IMR-90 (cell line): ENCODE data around the gene SDC1. TPM values are rescaled to one million over a fixed set of nuclear protein-coding genes. Genes with fewer than 3 reads are reported as not detected.
A peak's percentile ranks its signal among the peaks of the same experiment; 100 is the strongest.

Experiments
- ATAC-seq: fragments of 200-7000 bp; cut with Tn5 transposase; 2 replicates; pipeline ENCODE4 v1.9.1; 2020; ENCODE audit warnings: low read depth, mild to moderate bottlenecking, moderate library complexity
- BruUV-seq: library from RNA; stranded (reverse); fragments of 400-500 nt; replicated peaks from 2 replicates; lab custom pipeline; 2021; lab: Mats Ljungman, UMichigan
- CTCF ChIA-PET: fragments of 300-600 bp; formaldehyde crosslinking; extraction: SDS; loops from one replicate; lab custom pipeline; 2021; ENCODE audit warnings: antibody characterized with exemption; lab: Yijun Ruan, JAX
- POLR2A ChIA-PET: fragments of 300-600 bp; sonication (Branson Sonifier 250); formaldehyde crosslinking; loops from one replicate; lab custom pipeline; 2022; ENCODE audit warnings: antibody characterized with exemption; ENCODE audit not compliant: unreplicated experiment; lab: Charles Lee
- DNase-seq: peaks from one replicate; pipeline ENCODE4 v3.0.0; 2013
- H2AFZ ChIP-seq: replicated peaks from 2 replicates; pipeline ENCODE3; 2013; ENCODE audit warnings: low read length, mild to moderate bottlenecking; ENCODE audit not compliant: poor library complexity
- H2AK5ac ChIP-seq: 2 replicates; pipeline ENCODE4 v1.6.1; 2013; ENCODE audit warnings: low read depth, low read length, inconsistent platforms
- H2AK9ac ChIP-seq: replicated peaks from 2 replicates; pipeline ENCODE3; 2013; ENCODE audit warnings: mild to moderate bottlenecking, low read depth, low read length, moderate library complexity; ENCODE audit not compliant: poor library complexity
- H2BK120ac ChIP-seq: 2 replicates; pipeline ENCODE4 v1.6.1; 2013; ENCODE audit warnings: low read depth, low read length, inconsistent platforms
- H2BK15ac ChIP-seq: 3 replicates; pipeline ENCODE4 v1.6.1; 2013; ENCODE audit warnings: low read depth, low read length, inconsistent platforms
- H2BK20ac ChIP-seq: 2 replicates; pipeline ENCODE4 v1.6.1; 2013; ENCODE audit warnings: low read depth, mild to moderate bottlenecking, inconsistent platforms, low read length, moderate library complexity
- H2BK5ac ChIP-seq: 2 replicates; pipeline ENCODE4 v1.6.1; 2013; ENCODE audit warnings: mild to moderate bottlenecking, low read depth, low read length, inconsistent platforms; ENCODE audit not compliant: poor library complexity, severe bottlenecking
- H3K14ac ChIP-seq: replicated peaks from 2 replicates; pipeline ENCODE4 v1.6.1; 2013; ENCODE audit warnings: low read depth, low read length, inconsistent platforms
- H3K18ac ChIP-seq: 2 replicates; pipeline ENCODE4 v1.6.1; 2013; ENCODE audit warnings: low read depth, low read length, control low read depth
- H3K23ac ChIP-seq: 2 replicates; pipeline ENCODE4 v1.6.1; 2013; ENCODE audit warnings: low read depth, low read length, inconsistent platforms
- H3K27ac ChIP-seq: 2 replicates; pipeline ENCODE4 v1.5.1; 2013; ENCODE audit warnings: mild to moderate bottlenecking, control low read depth, low read length; ENCODE audit not compliant: insufficient read depth
- H3K27me3 ChIP-seq: 2 replicates; pipeline ENCODE4 v1.6.1; 2013; ENCODE audit warnings: low read length; ENCODE audit not compliant: control insufficient read depth, insufficient read depth
- H3K36me3 ChIP-seq: 2 replicates; pipeline ENCODE4 v1.6.1; 2013; ENCODE audit warnings: low read length, mixed read lengths; ENCODE audit not compliant: control insufficient read depth, insufficient read depth
- H3K4ac ChIP-seq: 2 replicates; pipeline ENCODE4 v1.6.1; 2013; ENCODE audit warnings: low read depth, low read length, inconsistent platforms
- H3K4me1 ChIP-seq: 2 replicates; pipeline ENCODE4 v1.6.1; 2013; ENCODE audit warnings: low read length, mixed read lengths; ENCODE audit not compliant: control insufficient read depth, insufficient read depth
- H3K4me2 ChIP-seq: 2 replicates; pipeline ENCODE4 v1.6.1; 2013; ENCODE audit warnings: low read depth, mild to moderate bottlenecking, control low read depth, low read length, moderate library complexity
- H3K4me3 ChIP-seq: 2 replicates; pipeline ENCODE4 v1.5.1; 2013; ENCODE audit warnings: low read depth, mild to moderate bottlenecking, control low read depth, low read length, moderate library complexity; ENCODE audit not compliant: insufficient read depth
- H3K56ac ChIP-seq: 2 replicates; pipeline ENCODE4 v1.6.1; 2013; ENCODE audit warnings: low read length, inconsistent platforms; ENCODE audit not compliant: insufficient read depth; ENCODE audit errors: extremely low read depth
- H3K79me1 ChIP-seq, 2 experiments: 2 replicates each; pipeline ENCODE4 v1.6.1; 2013; ENCODE audit warnings: low read length in 2 of 2, inconsistent platforms in 1 of 2, low read depth in 1 of 2
- H3K9ac ChIP-seq: 2 replicates; pipeline ENCODE4 v1.6.1; 2013; ENCODE audit warnings: low read depth, low read length, control low read depth
- H3K9me1 ChIP-seq: 2 replicates; pipeline ENCODE4 v1.6.1; 2013; ENCODE audit warnings: low read length, inconsistent platforms; ENCODE audit not compliant: insufficient read depth
- H3K9me3 ChIP-seq: 2 replicates; pipeline ENCODE4 v1.6.1; 2013; ENCODE audit warnings: low read length; ENCODE audit not compliant: control insufficient read depth, insufficient read depth
- H4K20me1 ChIP-seq: 2 replicates; pipeline ENCODE4 v1.6.1; 2013; ENCODE audit warnings: low read length, inconsistent platforms; ENCODE audit not compliant: insufficient read depth
- H4K5ac ChIP-seq: 2 replicates; pipeline ENCODE4 v1.6.1; 2013; ENCODE audit warnings: mild to moderate bottlenecking, low read depth, low read length, control low read depth
- H4K8ac ChIP-seq, 2 experiments: 2 replicates each; pipeline ENCODE4 v1.6.1; 2013; ENCODE audit warnings: low read depth in 2 of 2, low read length in 2 of 2, control low read depth in 1 of 2, inconsistent platforms in 1 of 2
- H4K91ac ChIP-seq: 2 replicates; pipeline ENCODE4 v1.6.1; 2013; ENCODE audit warnings: low read depth, low read length, inconsistent platforms; ENCODE audit not compliant: insufficient read depth
- BHLHE40 ChIP-seq: fragments of 150-350 bp; IDR thresholded peaks from 2 replicates; pipeline ENCODE4 v1.6.1; 2016; ENCODE audit warnings: mild to moderate bottlenecking, low read depth, low read length
- CEBPB ChIP-seq: IDR thresholded peaks from 2 replicates; pipeline ENCODE4 v1.6.1; 2012; ENCODE audit warnings: low read depth, low read length, improper control_type of control experiment
- CHD1 ChIP-seq: IDR thresholded peaks from 2 replicates; pipeline ENCODE4 v1.6.1; 2012; ENCODE audit warnings: low read depth, low read length, improper control_type of control experiment
- CTCF ChIP-seq: conservative IDR thresholded peaks from 2 replicates; pipeline ENCODE4 v1.5.1; 2012; ENCODE audit warnings: mild to moderate bottlenecking, low read depth, low read length, improper control_type of control experiment
- ELK1 ChIP-seq: fragments of 150-350 bp; IDR thresholded peaks from 2 replicates; pipeline ENCODE4 v1.6.1; 2016; ENCODE audit warnings: low read depth, mild to moderate bottlenecking, low read length, moderate library complexity, borderline replicate concordance
- FOS ChIP-seq: fragments of 150-350 bp; IDR thresholded peaks from 2 replicates; pipeline ENCODE4 v1.6.1; 2016; ENCODE audit warnings: low read depth, low read length
- MAFK ChIP-seq: IDR thresholded peaks from 2 replicates; pipeline ENCODE4 v1.6.1; 2012; ENCODE audit warnings: low read depth, low read length, improper control_type of control experiment
- MXI1 ChIP-seq: IDR thresholded peaks from 2 replicates; pipeline ENCODE4 v1.6.1; 2012; ENCODE audit warnings: low read depth, mild to moderate bottlenecking, low read length, moderate library complexity, borderline replicate concordance
- NFE2L2 ChIP-seq: fragments of 150-350 bp; IDR thresholded peaks from 2 replicates; pipeline ENCODE4 v1.6.1; 2016; ENCODE audit warnings: low read depth, mild to moderate bottlenecking, low read length
- POLR2A ChIP-seq: IDR thresholded peaks from 2 replicates; pipeline ENCODE4 v1.6.1; 2012; ENCODE audit warnings: mild to moderate bottlenecking, low read depth, low read length
- RAD21 ChIP-seq: IDR thresholded peaks from 2 replicates; pipeline ENCODE4 v1.6.1; 2012; ENCODE audit warnings: low read length, improper control_type of control experiment
- RCOR1 ChIP-seq: IDR thresholded peaks from 2 replicates; pipeline ENCODE4 v1.6.1; 2012; ENCODE audit warnings: mild to moderate bottlenecking, low read length, improper control_type of control experiment; ENCODE audit not compliant: insufficient replicate concordance
- RFX5 ChIP-seq: IDR thresholded peaks from 2 replicates; pipeline ENCODE4 v1.8.0; 2012; ENCODE audit warnings: low read depth, mild to moderate bottlenecking, low read length, moderate library complexity
- SMC3 ChIP-seq: fragments of 150-350 bp; IDR thresholded peaks from 2 replicates; pipeline ENCODE4 v1.6.1; 2016; ENCODE audit warnings: low read depth, mild to moderate bottlenecking, antibody characterized with exemption, low read length, moderate library complexity
- WGBS, 2 experiments: methylation state at CpG; one replicate each; pipeline versions ENCODE4 v1.1.5 to v1.1.7; 2013; ENCODE audit warnings: missing lambda C conversion rate in 2 of 2; ENCODE audit not compliant: insufficient read length in 1 of 2; ENCODE audit errors: extremely low coverage in 2 of 2; 5-methylcytosine and 5-hydroxymethylcytosine counted together
- dilution Hi-C: fragments of 300-500 bp; cut with HindIII; formaldehyde crosslinking; loops from one replicate; pipeline ENCODE4 v1.14.3; 2018; ENCODE audit warnings: low sequenced_read_pairs; ENCODE audit not compliant: unreplicated experiment
- in situ Hi-C: fragments of 300-500 bp; cut with MboI; formaldehyde crosslinking; loops from 3 replicates; pipeline ENCODE4 v1.14.3; 2019; ENCODE audit warnings: low sequenced_read_pairs, inconsistent platforms, mixed read lengths
- intact Hi-C: fragments of 100-400 bp; cut with micrococcal nuclease; formaldehyde crosslinking; loops from 2 replicates; pipeline ENCODE4 v1.10.0; 2022
- polyA plus RNA-seq, 3 experiments: library from polyadenylated mRNA; depleted of rRNA; stranded (reverse); fragments of >200 nt; gene quantifications; 2 replicates each; pipeline ENCODE4 v1.2.3, GENCODE V29; 2012; ENCODE audit warnings: low replicate concordance in 1 of 3
- total RNA-seq: library from RNA; depleted of rRNA; stranded (reverse); fragments of >200 nt; gene quantifications from 2 replicates; pipeline ENCODE4 v1.2.3, GENCODE V29; 2012
- TF ChIP-seq, protein P1 (sequence below): fragments of 150-350 bp; IDR thresholded peaks from 2 replicates; pipeline ENCODE4 v1.6.1; 2017; ENCODE audit warnings: mild to moderate bottlenecking, antibody characterized with exemption, low read length, low read depth

The SDC1 gene
- total and polyA plus RNA-seq, 2 of the 4 experiments (the other 2 are of a cell fraction) = 22.0 to 28.3 TPM

DNA sequence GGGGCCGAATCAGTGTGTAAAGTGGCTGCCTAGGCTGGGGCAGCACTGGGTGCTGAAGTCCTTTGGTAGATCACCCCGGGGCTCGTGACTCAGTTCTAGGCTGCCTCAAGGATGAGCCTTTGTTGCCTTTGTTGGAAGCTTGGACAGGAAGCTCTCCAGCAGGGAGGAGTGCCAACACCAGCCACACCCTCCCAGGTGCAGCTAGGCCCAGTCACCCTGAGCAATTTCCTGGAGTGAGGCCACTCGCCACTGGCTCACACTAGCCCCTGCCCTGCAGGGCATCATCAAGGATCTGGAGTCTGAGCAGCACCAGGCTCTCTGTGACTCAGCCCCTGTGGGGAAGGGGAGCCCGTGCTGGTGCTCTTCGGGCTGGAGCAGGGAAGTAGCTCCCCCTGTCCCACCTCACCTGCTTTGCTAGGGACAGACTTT is 6.7 kb upstream of the SDC1 start:
- H3K9me1 ChIP-seq = peaks cover 6% of the 10 kb centered on the region; the same call in 1 of the 2 replicates
- H2BK20ac ChIP-seq = no peak overlapping the region
- no peak overlapping the region for H3K9ac ChIP-seq
- no peak overlapping the region for H2BK15ac ChIP-seq
- H3K4me2 ChIP-seq = no peak overlapping the region
- no peak overlapping the region for H4K8ac ChIP-seq
- H3K18ac ChIP-seq = no peak overlapping the region
- TF ChIP-seq POLR2A (no peak), SMC3 (no peak), ELK1 (no peak), CTCF (no peak), CHD1 (no peak), FOS (no peak), RCOR1 (no peak), NFE2L2 (no peak), RFX5 (no peak), MAFK (no peak), CEBPB (no peak), BHLHE40 (no peak), MXI1 (no peak), RAD21 (no peak)
- TF ChIP-seq, protein P1, sequence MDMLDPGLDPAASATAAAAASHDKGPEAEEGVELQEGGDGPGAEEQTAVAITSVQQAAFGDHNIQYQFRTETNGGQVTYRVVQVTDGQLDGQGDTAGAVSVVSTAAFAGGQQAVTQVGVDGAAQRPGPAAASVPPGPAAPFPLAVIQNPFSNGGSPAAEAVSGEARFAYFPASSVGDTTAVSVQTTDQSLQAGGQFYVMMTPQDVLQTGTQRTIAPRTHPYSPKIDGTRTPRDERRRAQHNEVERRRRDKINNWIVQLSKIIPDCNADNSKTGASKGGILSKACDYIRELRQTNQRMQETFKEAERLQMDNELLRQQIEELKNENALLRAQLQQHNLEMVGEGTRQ = no peak
- peak overlapping the region; percentile 15 for H2AK9ac ChIP-seq
- H3K23ac ChIP-seq = no peak overlapping the region
- no peaks in the 10 kb centered on the region for H3K4me1 ChIP-seq
- no peak overlapping the region for H2BK5ac ChIP-seq
- no peak overlapping the region for H4K5ac ChIP-seq
- no peak overlapping the region for H3K4me3 ChIP-seq
- intact Hi-C loops = no loop called here
- POLR2A ChIA-PET = no interaction called here
- H3K4ac ChIP-seq = no peak overlapping the region
- H2AFZ ChIP-seq = peak overlapping the region; percentile 72
- H3K27me3 ChIP-seq = no peaks in the 10 kb centered on the region
- H2BK120ac ChIP-seq = no peak overlapping the region
- no peaks in the 10 kb centered on the region for H4K20me1 ChIP-seq
- no peaks in the 10 kb centered on the region for H3K79me1 ChIP-seq
- ATAC-seq (peak; percentile 63; the same call in 1 of the 2 replicates), DNase-seq (peak; percentile 76)
- no peak overlapping the region for H4K91ac ChIP-seq
- H3K36me3 ChIP-seq = no peaks in the 10 kb centered on the region
- dilution Hi-C loops = no loop called here
- CTCF ChIA-PET = interaction anchor here (0.9 kb wide), 1 partner anchor 13 kb away, joined by 3 read pairs; no protein-coding TSS in a partner anchor
- H3K56ac ChIP-seq = no peak overlapping the region
- BruUV-seq = no TSS peak
- 62% methylated on average over 3 of the region's 6 CpGs; no CpG with 5 or more reads in 1 of the 2 experiments for WGBS, 2 experiments
- in situ Hi-C loops = no loop called here
- no peak overlapping the region for H3K27ac ChIP-seq
- no peak overlapping the region for H3K14ac ChIP-seq
- no peak overlapping the region for H2AK5ac ChIP-seq
- 0 out of 2 replicates have a peak, but pooled peaks cover 2% of the 10 kb centered on the region for H3K9me3 ChIP-seq
